Stimulated activated CD4-positive, alpha-beta T cell treated with anti-CD3 and anti-CD28 coated beads, Interleukin-1b, Interleukin-23, amount 100 ng/mL, for 24 hours (primary cell): ENCODE results near the gene LIG1.
"Not testable (repeated sequence)": the region's sequence is repeated elsewhere in the genome, so short reads cannot be mapped to it uniquely, and the experiment has no call there.

Experiments
- DNase-seq, 4 experiments: peaks; one replicate each; pipeline ENCODE4 v3.0.0-alpha.2; 2020; ENCODE audit warnings: low read depth in 4 of 4, low spot score in 1 of 4

LIG1 gene

DNA sequence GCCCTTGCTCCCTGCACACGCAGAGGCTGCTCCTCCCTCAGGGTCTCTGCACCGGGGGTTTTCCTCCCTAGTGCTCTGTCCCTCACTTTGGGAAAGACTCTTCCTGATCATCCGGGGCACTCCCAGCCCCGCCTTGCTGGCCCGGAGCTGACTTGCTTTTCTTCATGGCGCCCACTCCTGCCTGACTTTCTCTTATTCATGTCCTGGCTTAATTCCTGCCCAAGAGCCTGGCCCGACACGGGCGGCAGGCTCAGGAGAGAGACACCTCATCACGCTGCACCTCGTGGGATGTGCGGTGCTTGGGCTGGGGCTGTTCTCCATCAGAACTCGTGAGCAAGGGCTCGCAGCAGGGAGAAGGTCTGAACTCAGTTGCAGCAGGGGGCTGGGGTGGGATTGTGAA lies 47.7 kb downstream of the LIG1 start:
- no peak for DNase-seq

DNA sequence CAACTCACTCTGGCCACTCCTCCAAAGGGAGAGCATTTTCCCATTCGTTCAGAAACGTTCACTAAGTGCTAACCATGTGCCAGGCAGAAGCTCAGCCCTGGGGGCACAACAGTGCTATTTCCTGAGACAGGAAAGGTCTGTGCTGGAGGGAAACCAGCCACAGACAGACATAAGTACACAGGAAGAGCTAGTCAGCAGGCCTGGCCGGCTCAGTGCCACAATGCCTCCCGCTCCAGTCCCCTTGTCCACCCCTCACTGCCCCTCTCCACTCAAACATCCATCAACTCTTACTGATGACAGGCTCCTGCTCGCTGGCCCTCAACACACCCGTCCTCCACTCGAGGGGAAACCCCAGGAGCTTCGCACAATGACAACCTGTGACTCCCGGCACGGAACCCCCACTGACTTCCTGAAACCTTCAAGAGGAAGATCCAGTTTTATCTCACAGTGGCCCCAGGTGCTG lies 48.2 kb downstream of the LIG1 start:
- DNase-seq, result no peak

DNA sequence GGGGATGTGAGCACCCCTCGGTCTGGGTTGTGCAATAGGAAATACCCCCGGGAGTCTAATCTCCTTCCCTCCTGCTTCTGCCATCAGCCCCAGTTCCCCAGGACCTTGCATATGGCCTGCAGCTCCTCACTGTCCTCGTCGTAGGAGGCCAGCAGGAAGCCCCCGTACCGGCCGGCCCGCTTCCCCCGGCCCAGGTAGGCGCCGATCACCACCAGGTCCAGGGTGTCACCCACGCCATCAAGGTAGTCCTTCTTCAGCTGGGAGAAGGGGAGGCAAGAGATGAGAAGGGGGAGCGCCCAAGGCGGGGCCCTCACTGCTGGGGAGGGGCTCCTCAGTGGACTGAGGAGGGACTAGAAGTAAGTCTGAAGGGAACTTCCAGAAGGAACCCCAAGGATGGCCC lies 49.1 kb downstream of the LIG1 start:
- DNase-seq, result no peak

- no peak for DNase-seq
These were observed 49.6 kb downstream of the LIG1 start for GRCh38 chr19:48120505-48120904.

DNA sequence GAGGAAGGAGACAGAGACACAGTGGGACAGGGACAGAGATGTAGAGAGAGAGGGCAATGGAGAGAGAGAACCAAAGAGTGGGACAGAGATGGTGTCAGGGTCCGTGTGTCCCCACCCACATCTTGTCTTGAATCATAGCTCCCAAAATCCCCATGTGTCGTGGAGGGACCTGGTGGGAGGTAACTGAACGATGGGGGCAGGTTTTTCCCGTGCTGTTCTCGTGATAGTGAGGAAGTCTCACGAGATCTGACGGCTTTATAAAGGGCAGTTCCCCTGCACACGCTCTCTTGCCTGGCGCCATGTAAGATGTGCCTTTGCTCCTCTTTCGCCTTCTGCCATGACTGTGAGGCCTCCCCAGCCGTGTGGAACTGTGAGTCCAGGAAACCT lies 52.0 kb downstream of the LIG1 start:
- no peak for DNase-seq

GRCh38 chr19:48117515-48118130 lies 52.5 kb downstream of the LIG1 start:
- no peak for DNase-seq

DNA sequence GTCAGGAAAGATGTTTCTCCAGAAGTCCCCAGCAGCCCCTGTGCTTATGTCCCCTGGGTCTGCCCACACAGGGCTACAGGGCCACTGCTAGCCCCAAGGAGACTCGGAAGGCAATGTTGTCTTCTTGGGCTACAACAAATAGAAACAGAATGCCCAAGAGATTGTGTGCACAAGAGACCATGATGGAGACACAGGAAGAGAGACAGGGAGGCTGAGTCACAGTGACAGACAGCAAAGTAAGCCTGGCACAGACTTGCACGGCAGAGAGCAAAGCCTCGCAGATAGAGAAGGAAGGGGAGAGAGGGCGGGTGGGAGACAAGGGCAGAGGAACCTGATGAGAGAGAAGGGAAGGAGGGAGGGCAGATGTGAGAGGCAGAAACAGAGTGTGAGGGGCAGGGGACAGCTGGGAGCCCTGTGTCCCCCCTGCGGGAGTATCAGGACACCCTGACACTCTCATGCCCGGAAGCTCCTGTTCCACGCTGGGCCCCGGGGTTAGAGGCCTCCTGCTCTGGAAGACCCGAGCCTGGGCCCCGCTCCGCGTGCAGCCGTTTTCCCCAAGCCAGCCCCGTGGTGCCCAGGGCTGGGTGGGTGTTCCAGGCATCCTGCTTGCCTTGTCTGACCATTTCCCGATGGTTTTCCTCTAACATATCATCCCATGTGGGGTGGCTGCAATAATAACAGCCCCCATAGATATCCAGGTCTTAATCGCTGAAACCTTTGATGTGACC lies 56.8 kb downstream of the LIG1 start:
- no peak for DNase-seq

- no peak for DNase-seq
These were observed 58.9 kb downstream of the LIG1 start for GRCh38 chr19:48111280-48111679.

- peak; percentile 72 to 81 (median 78) for DNase-seq
These were observed 59.7 kb downstream of the LIG1 start, which contains the start of gene PLA2G4C for GRCh38 chr19:48110350-48110966. Gene PLA2G4C (minus strand): TSS chr19:48110817. CDS start chr19:48106529, 4,288 bp downstream.

DNA sequence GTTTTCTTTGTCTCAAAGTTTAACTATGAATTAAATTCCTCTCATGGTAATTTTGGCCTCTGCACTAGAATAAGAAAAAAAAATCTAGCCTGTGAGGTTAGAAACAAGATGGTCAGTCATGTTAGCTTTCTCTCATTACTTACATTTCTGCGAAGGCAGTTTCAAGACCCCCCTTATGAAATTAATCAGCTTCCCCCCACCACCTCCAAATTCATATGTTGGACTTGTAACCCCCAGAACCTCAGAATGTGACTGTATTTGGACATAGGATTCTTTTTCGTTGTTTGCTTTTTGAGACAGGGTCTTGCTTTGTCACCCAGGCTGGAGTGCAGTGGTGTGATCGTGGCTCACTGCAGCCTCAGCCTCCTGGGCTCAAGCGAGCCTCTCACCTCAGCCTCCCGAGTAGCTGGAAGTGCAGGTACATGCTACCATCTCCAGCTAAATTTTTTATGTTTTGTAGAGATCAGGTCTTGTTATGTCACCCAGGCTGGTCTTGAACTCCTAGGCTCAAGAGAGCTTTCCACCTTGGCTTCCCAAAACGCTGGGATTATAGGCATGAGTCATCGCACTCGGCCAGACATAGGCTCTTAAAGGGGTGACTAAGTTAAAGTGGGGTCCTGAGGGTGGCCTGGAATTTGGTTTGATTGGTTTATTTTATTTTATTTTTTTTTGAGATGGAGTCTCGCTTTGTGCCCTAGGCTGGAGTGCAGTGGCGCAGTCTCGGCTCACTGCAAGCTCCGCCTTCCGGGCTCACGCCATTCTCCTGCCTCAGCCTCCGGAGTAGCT lies 61.0 kb downstream of the LIG1 start:
- DNase-seq, result no peak

DNA sequence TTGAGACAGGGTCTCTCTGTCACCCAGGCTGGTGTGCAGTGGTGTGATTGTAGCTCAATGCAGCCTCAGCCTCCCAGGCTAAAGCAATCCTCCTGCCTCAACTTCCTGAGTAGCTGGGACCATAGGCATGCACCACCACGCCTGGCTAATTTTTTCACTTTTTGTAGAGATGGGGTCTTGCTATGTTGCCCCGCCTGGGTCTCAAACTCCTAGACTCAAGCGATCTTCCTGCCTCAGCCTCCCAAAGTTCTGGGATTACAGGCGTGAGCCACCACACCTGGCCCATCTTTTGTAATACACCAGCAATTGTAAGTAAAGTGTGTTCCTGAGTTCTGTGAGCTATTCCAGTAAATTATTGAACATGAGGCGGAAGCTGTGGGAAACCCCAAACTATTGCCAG lies 66.2 kb downstream of the LIG1 start:
- DNase-seq, result no peak

GRCh38 chr19:48102870-48103751 lies 67.0 kb downstream of the LIG1 start:
- peak in 1 of 4 experiments; percentile 23 for DNase-seq

DNA sequence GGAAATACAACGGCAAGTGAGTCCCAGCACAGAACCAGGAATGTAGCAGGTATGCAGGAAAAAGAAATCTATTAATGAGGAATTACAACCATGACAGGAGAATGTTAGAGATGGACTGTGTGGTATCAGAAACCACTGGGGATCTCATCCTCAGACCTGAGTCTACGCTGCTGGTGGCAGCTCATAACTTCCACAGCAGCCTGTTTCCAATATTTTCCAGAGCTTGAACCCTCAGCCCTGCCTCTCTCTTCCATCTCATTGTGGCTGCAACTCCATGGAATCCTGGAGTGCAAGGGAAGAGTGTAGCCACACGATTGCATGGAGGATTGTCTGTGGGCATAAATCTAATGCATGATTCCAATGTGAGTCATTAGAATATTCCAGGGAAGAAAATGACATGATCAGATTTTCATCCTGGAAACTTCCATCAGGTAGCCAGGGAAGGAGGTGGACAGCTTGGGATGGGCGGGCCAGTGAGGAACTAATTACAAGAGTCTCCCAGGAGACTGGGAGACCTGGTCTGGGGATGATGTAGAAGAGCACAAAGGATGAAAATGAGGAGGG lies 74.5 kb downstream of the LIG1 start:
- no peak for DNase-seq

DNA sequence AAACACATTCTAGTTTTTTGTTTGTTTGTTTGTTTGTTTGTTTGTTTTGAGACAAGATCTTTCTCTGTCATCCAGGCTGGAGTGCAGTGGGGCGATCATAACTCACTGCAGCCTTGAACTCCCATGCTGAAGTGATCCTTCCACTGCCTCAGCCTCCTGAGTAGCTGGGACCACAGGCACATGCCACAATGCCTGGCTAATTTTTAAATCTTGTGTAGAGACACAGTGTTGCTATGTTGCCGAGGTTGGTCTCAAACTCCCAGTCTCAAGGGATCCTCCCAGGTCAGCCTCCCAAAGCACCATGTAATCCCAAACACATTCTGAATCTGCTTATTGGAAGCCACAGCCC lies 75.3 kb downstream of the LIG1 start:
- no peak for DNase-seq

GRCh38 chr19:48094129-48094854 lies 75.9 kb downstream of the LIG1 start:
- no peak for DNase-seq

- DNase-seq, result not testable (repeated sequence)
These were observed 78.9 kb downstream of the LIG1 start for GRCh38 chr19:48091111-48091718.

GRCh38 chr19:48090281-48090802 lies 79.8 kb downstream of the LIG1 start:
- no peak for DNase-seq

DNA sequence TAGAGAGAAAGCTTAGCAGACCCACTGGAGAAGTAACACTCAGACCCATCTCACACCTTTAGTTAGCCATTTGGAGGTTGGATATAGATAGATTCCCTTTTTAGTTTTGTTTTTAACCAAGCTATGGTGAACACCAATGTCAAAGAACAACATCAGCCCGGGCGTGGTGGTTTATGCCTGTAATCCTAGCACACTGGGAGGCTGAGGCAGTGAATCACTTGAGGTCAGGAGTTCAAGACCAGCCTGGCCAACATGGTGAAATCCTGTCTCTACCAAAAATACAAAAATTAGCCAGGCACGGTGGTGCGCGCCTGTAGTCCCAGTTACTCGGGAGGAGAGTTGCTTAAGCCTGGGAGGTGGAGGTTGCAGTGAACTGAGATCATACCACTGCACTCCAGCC lies 81.2 kb downstream of the LIG1 start:
- DNase-seq, result not testable (repeated sequence)
